ENCODE data around the gene AK9. TPM values are rescaled to one million over a fixed set of nuclear protein-coding genes. Genes with fewer than 3 reads are reported as not detected.

AK9 gene
- total RNA-seq, 2 experiments from 2014 or later: 8.0 to 8.2 TPM

Other genes with a start within 250 kb of the AK9 start
- 10 to 100 TPM; 80.4 to 81.5 TPM for gene MICAL1, start 235.4 kb downstream of the AK9 start, total RNA-seq
- 10 to 100 TPM; 19.7 to 20.0 TPM for gene ZBTB24, start 208.0 kb downstream of the AK9 start, total RNA-seq
- gene FIG4, start 94 bp upstream of the AK9 start, total RNA-seq: 10 to 100 TPM; 12.1 to 13.5 TPM

Measured in activated naive CD8-positive, alpha-beta T cell treated with anti-CD3 and anti-CD28 coated beads, Interleukin-2, amount 10 ng/mL, durations not matched to agents 7 days and 5 days (primary cell).